ENCODE results near the gene HOPX.

- TF ChIP-seq, protein P1, sequence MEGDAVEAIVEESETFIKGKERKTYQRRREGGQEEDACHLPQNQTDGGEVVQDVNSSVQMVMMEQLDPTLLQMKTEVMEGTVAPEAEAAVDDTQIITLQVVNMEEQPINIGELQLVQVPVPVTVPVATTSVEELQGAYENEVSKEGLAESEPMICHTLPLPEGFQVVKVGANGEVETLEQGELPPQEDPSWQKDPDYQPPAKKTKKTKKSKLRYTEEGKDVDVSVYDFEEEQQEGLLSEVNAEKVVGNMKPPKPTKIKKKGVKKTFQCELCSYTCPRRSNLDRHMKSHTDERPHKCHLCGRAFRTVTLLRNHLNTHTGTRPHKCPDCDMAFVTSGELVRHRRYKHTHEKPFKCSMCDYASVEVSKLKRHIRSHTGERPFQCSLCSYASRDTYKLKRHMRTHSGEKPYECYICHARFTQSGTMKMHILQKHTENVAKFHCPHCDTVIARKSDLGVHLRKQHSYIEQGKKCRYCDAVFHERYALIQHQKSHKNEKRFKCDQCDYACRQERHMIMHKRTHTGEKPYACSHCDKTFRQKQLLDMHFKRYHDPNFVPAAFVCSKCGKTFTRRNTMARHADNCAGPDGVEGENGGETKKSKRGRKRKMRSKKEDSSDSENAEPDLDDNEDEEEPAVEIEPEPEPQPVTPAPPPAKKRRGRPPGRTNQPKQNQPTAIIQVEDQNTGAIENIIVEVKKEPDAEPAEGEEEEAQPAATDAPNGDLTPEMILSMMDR (conservative IDR thresholded peaks at IDR 0.05; ENCODE audit: low read depth, low read length) = no peak
- no peak for TF ChIP-seq EZH2 (IDR thresholded peaks at IDR 0.05; ENCODE audit: borderline replicate concordance, low read depth, low read length, poor library complexity, severe bottlenecking)
Measured at GRCh38 chr4:56683455-56683854, 2.4 kb upstream of the HOPX start.
